OCI-LY1 (cell line): ENCODE measurements around the gene LDLRAD2.

Experiments
- CTCF ChIP-seq: fragments of 200-600 bp; sonication (generic), shearing (Covaris generic); IDR thresholded peaks from 2 replicates; pipeline ENCODE4 v1.5.1; 2017; ENCODE audit warnings: mild to moderate bottlenecking, antibody characterized with exemption, low read length, moderate library complexity, mixed read lengths
- EZH2 ChIP-seq: fragments of 200-600 bp; sonication (generic), shearing (Covaris generic); IDR thresholded peaks from 2 replicates; pipeline ENCODE4 v1.8.0; 2017; ENCODE audit warnings: borderline replicate concordance, mixed run types, mild to moderate bottlenecking, antibody characterized with exemption, low read length, moderate library complexity, mixed read lengths

- TF ChIP-seq CTCF (no peak), EZH2 (no peak)
Measured at GRCh38 chr1:21821385-21822019, 9.4 kb downstream of the LDLRAD2 start.
